K562 (cell line): ENCODE measurements around the gene MMP24OS. TPM values are rescaled to one million over a fixed set of nuclear protein-coding genes. Genes with fewer than 3 reads are reported as not detected.

Source experiments
- ARNT ChIP-seq, 2 experiments: fragments of 450-650 bp; IDR thresholded peaks; 2 replicates each; pipeline ENCODE4 v1.6.1; 2016; ENCODE audit warnings: mild to moderate bottlenecking in 1 of 2
- CEBPG ChIP-seq, 3 experiments: fragments of 200-800 bp in 1 of 3; sonication (Bioruptor generic) in 1 of 3; sonication (generic) in 1 of 3; formaldehyde crosslinking in 1 of 3; IDR thresholded peaks in 2 of 3; conservative IDR thresholded peaks in 1 of 3; 2 replicates each; pipeline versions ENCODE4 v1.6.1 to v1.8.0; 2016 to 2022; ENCODE audit warnings: missing compliant biosample characterization in 2 of 3, missing genetic modification characterization in 2 of 3, mild to moderate bottlenecking in 1 of 3, missing genetic modification reagents in 1 of 3
- CREM ChIP-seq: IDR thresholded peaks from 2 replicates; pipeline ENCODE4 v1.6.1; 2014; ENCODE audit warnings: antibody characterized with exemption, low read depth
- ERF ChIP-seq: fragments of 450-650 bp; formaldehyde crosslinking; IDR thresholded peaks from 2 replicates; pipeline ENCODE4 v1.4.0; 2020; ENCODE audit warnings: mild to moderate bottlenecking, mixed read lengths
- FOSL1 ChIP-seq: fragments of 200-800 bp; sonication (Bioruptor generic); conservative IDR thresholded peaks from 2 replicates; pipeline ENCODE4 v1.6.1; 2016; ENCODE audit warnings: missing genetic modification characterization, missing compliant biosample characterization
- FUS ChIP-seq: fragments of 200-400 bp; formaldehyde crosslinking; optimal IDR thresholded peaks from 2 replicates; pipeline ENCODE3; 2017; ENCODE audit warnings: low read depth, low read length
- ILF3 ChIP-seq: fragments of 450-650 bp; IDR thresholded peaks from 2 replicates; pipeline ENCODE4 v1.6.1; 2018; ENCODE audit warnings: antibody characterized with exemption, mild to moderate bottlenecking, moderate library complexity, borderline replicate concordance
- JUND ChIP-seq, 2 experiments: IDR thresholded peaks; 2 replicates in 1 of 2; 3 replicates in 1 of 2; pipeline ENCODE4 v1.6.1; 2011; ENCODE audit warnings: borderline replicate concordance in 2 of 2, low read depth in 2 of 2, low read length in 2 of 2, improper control_type of control experiment in 1 of 2, missing biosample characterization in 1 of 2, missing genetic modification characterization in 1 of 2, missing genetic modification reagents in 1 of 2
- NR1H2 ChIP-seq: sonication (generic); formaldehyde crosslinking; IDR thresholded peaks from 2 replicates; pipeline ENCODE4 v1.4.0; 2020; ENCODE audit warnings: mild to moderate bottlenecking, missing genetic modification reagents
- NR4A1 ChIP-seq, 2 experiments: fragments of 250-450 bp in 1 of 2; fragments of 450-650 bp in 1 of 2; sonication (Bioruptor Pico) in 1 of 2; IDR thresholded peaks; 2 replicates each; pipeline versions ENCODE4 v1.4.0 to v1.6.1; 2016 to 2020; ENCODE audit warnings: mild to moderate bottlenecking in 2 of 2, missing compliant biosample characterization in 1 of 2, missing genetic modification characterization in 1 of 2, moderate library complexity in 1 of 2
- PHF21A ChIP-seq: fragments of 450-650 bp; IDR thresholded peaks from 2 replicates; pipeline ENCODE4 v1.6.1; 2017; ENCODE audit warnings: low read depth, borderline replicate concordance
- RB1 ChIP-seq: fragments of 450-650 bp; IDR thresholded peaks from 2 replicates; pipeline ENCODE4 v1.6.1; 2017; ENCODE audit warnings: low read depth, mild to moderate bottlenecking
- ZBTB7A ChIP-seq: IDR thresholded peaks from 2 replicates; pipeline ENCODE4 v1.6.1; 2011; ENCODE audit warnings: low read depth, mild to moderate bottlenecking, low read length, moderate library complexity, borderline replicate concordance; ENCODE audit not compliant: control insufficient read depth
- ZNF589 ChIP-seq: fragments of 200-800 bp; sonication (Bioruptor generic); IDR thresholded peaks from 2 replicates; pipeline ENCODE4 v1.6.1; 2016; ENCODE audit warnings: low read depth, missing genetic modification characterization, missing compliant biosample characterization
- polyA plus RNA-seq, 8 experiments: library from polyadenylated mRNA; depleted of rRNA in 4 of 8; stranded (reverse) in 5 of 8; unstranded in 3 of 8; fragments of >200 nt; fragmentation: Nextera tagmentation in 2 of 8; fragmentation: Illumina TruSeq in 1 of 8; extraction: Ambion mirVana in 2 of 8; extraction: Trizol in 1 of 8; gene quantifications; 2 replicates each; pipeline versions ENCODE4 v1.2.1 to v1.2.3, GENCODE V29; 2011 to 2014; ENCODE audit warnings: inconsistent platforms in 1 of 8, missing spikeins in 1 of 8
- total RNA-seq, 7 experiments: library from RNA; depleted of rRNA in 6 of 7; stranded (reverse); fragments of >200 nt in 6 of 7; fragmentation: Illumina TruSeq in 2 of 7; extraction: Trizol in 2 of 7; gene quantifications; 2 replicates each; pipeline versions ENCODE4 v1.2.1 to v1.2.3, GENCODE V29; 2011 to 2021; ENCODE audit warnings: low replicate concordance in 1 of 7
- TF ChIP-seq, protein P1 (sequence below): sonication (generic); formaldehyde crosslinking; IDR thresholded peaks from 2 replicates; pipeline ENCODE4 v1.8.1; 2023; ENCODE audit warnings: missing genetic modification reagents, mild to moderate bottlenecking, borderline replicate concordance

Gene MMP24OS
- total and polyA plus RNA-seq, 9 of the 15 experiments (the other 6 are each of a cell fraction or from before 2014, with no cell fraction given), result 0.92 to 41.5 (median 11.4) TPM

DNA sequence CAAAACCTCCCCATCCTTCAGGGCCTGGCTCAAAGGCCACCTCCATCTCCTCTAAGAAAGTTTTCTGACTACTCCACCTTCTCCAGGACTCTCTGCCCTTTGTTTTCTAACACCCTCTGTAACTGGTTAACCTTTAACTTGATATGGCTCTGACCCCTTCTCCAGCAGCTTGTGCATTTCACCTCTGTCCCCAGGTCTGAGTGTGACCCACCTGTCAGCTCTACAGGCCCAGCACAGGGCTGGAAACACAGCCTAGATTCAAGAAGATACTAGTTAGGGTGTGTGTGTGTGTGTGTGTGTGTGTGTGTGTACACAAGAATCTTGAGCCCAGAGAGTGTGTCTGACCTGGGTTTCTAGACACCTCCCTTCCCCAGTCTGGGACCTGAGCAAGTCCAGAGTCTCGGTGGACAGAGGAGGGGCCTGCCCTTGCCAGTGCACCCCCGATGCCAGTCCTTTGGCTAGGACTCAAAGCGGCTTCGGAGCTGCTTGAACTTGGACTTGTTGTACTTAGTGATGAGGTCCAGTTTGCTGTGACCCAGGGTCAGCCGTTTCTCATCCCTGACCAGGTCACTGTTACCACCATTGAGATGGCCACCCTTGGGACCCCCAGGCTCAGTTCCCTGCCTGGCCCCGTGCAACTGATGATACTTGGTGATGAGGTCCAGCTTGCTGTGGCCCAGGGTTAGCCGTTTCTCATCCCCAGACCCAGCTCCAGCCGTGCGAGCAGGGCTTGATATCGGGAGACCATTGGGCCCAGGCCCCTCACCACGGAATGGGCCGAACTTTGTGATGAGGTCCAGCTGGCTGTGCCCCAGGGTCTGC is 8.4 kb upstream of the MMP24OS start (continued):
- TF ChIP-seq ZBTB7A (no peak), FOSL1 (tag) (peak; percentile 38), CEBPG (CRISPR knock-in tag; IDR thresholded peaks at IDR 0.05) (no peak), CEBPG (tag; conservative IDR thresholded peaks at IDR 0.05 in 1 of 2, IDR thresholded peaks at IDR 0.05 in 1 of 2) (no peak), ERF (no peak), NR1H2 (no peak), PHF21A (no peak), NR4A1 (CRISPR knock-in tag; IDR thresholded peaks at IDR 0.05) (no peak), NR4A1 (tag; IDR thresholded peaks at IDR 0.05) (no peak), ILF3 (no peak), JUND (IDR thresholded peaks at IDR 0.05; ENCODE audit: borderline replicate concordance, low read depth, low read length) (no peak), JUND (tag; IDR thresholded peaks at IDR 0.05; ENCODE audit: borderline replicate concordance, low read depth, low read length) (no peak), RB1 (no peak), ZNF589 (CRISPR knock-in tag) (no peak), FUS (no peak), ARNT (IDR thresholded peaks at IDR 0.05) (peak in 1 of 2 experiments; percentile 13; a peak in 1 of 4 replicates), CREM (no peak)
- TF ChIP-seq, protein P1, sequence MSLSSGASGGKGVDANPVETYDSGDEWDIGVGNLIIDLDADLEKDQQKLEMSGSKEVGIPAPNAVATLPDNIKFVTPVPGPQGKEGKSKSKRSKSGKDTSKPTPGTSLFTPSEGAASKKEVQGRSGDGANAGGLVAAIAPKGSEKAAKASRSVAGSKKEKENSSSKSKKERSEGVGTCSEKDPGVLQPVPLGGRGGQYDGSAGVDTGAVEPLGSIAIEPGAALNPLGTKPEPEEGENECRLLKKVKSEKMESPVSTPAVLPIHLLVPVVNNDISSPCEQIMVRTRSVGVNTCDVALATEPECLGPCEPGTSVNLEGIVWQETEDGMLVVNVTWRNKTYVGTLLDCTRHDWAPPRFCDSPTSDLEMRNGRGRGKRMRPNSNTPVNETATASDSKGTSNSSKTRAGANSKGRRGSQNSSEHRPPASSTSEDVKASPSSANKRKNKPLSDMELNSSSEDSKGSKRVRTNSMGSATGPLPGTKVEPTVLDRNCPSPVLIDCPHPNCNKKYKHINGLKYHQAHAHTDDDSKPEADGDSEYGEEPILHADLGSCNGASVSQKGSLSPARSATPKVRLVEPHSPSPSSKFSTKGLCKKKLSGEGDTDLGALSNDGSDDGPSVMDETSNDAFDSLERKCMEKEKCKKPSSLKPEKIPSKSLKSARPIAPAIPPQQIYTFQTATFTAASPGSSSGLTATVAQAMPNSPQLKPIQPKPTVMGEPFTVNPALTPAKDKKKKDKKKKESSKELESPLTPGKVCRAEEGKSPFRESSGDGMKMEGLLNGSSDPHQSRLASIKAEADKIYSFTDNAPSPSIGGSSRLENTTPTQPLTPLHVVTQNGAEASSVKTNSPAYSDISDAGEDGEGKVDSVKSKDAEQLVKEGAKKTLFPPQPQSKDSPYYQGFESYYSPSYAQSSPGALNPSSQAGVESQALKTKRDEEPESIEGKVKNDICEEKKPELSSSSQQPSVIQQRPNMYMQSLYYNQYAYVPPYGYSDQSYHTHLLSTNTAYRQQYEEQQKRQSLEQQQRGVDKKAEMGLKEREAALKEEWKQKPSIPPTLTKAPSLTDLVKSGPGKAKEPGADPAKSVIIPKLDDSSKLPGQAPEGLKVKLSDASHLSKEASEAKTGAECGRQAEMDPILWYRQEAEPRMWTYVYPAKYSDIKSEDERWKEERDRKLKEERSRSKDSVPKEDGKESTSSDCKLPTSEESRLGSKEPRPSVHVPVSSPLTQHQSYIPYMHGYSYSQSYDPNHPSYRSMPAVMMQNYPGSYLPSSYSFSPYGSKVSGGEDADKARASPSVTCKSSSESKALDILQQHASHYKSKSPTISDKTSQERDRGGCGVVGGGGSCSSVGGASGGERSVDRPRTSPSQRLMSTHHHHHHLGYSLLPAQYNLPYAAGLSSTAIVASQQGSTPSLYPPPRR, result no peak
